Measurements from ENCODE around the gene DKK2. TPM values are rescaled to one million over a fixed set of nuclear protein-coding genes. Genes with fewer than 3 reads are reported as not detected.

Gene DKK2
- total and polyA plus RNA-seq, 2 donors (not counting 3 experiments of a cell fraction or from before 2014, with no cell fraction given) = 0.14 to 0.24 TPM

- H2AFZ ChIP-seq (ENCODE audit: low read depth, low read length) = no peak overlapping the region
- H3K9ac ChIP-seq (replicated peaks; ENCODE audit: extremely low read depth, insufficient read depth, low read length) = no peak overlapping the region
- H3K4me2 ChIP-seq (ENCODE audit: insufficient read depth, low read length) = no peak overlapping the region
- ChIA-PET POLR2A (no interaction called here), CTCF (interaction anchor here (0.9 to 15.3 kb wide), 12 partner anchors 9 to 693 kb away, joined by 3 to 202 read pairs (median 4); no protein-coding TSS in a partner anchor)
- BruUV-seq (replicated peaks) = no TSS peak
- DNase-seq (ENCODE audit: low read depth, low spot score) (peak; percentile 35), FAIRE-seq (no peak)
- intact Hi-C loops (cut with micrococcal nuclease) = loop anchor here (1.0 kb wide), 1 partner anchor 139 kb away; no protein-coding TSS in a partner anchor
- H3K27ac ChIP-seq (ENCODE audit: insufficient read depth, low read depth, low read length) = no peak overlapping the region
- dilution Hi-C loops (cut with MboI; ENCODE audit: extremely low pct_ligation_motif_present, low sequenced_read_pairs) = no loop called here
- H4K20me1 ChIP-seq (replicated peaks; ENCODE audit: control insufficient read depth, extremely low read depth, insufficient read depth, low read length) = no peaks in the 10 kb centered on the region
- H3K27me3 ChIP-seq (ENCODE audit: control insufficient read depth in 2 of 2, insufficient read depth in 2 of 2, low read length in 2 of 2) = no peaks in the 10 kb centered on the region
- peak; percentile 14 to 15 for TF ChIP-seq CTCF (IDR thresholded peaks at IDR 0.05; ENCODE audit: extremely low read depth in 1 of 2, insufficient read depth in 1 of 2, low read depth in 1 of 2, low read length in 2 of 2)
- TF ChIP-seq MAX (IDR thresholded peaks at IDR 0.05; ENCODE audit: insufficient read depth, insufficient read length) = no peak
- peaks cover 2% of the 10 kb centered on the region for H3K9me3 ChIP-seq (replicated peaks; ENCODE audit: control insufficient read depth, insufficient read depth, low read length)
- no peaks in the 10 kb centered on the region for H3K36me3 ChIP-seq (ENCODE audit: control insufficient read depth in 2 of 2, extremely low read depth in 1 of 2, insufficient read depth in 2 of 2, low read length in 2 of 2)
- no peaks in the 10 kb centered on the region for H3K4me1 ChIP-seq (ENCODE audit: control insufficient read depth, extremely low read depth, insufficient read depth, low read length)
- H3K9me1 ChIP-seq (replicated peaks; ENCODE audit: control insufficient read depth, extremely low read depth, insufficient read depth, low read length) = no peaks in the 10 kb centered on the region
- no peak overlapping the region for H3K4me3 ChIP-seq (replicated peaks in 1 of 3; ENCODE audit: insufficient read depth in 1 of 3, low read depth in 1 of 3, low read length in 3 of 3)
- no peaks in the 10 kb centered on the region for H3K79me2 ChIP-seq (ENCODE audit: control insufficient read depth, insufficient read depth, low read length)
Measured at GRCh38 chr4:107044170-107044569, 8.1 kb upstream of the DKK2 start.

- no peaks in the 10 kb centered on the region for H3K9me3 ChIP-seq (replicated peaks; ENCODE audit: control insufficient read depth, insufficient read depth, low read length)
- H3K27me3 ChIP-seq (ENCODE audit: control insufficient read depth in 2 of 2, insufficient read depth in 2 of 2, low read length in 2 of 2) = peaks cover 17 to 19% of the 10 kb centered on the region in 2 experiments
- BruUV-seq (replicated peaks) = no TSS peak
- peak; percentile 43 for DNase-seq (ENCODE audit: low read depth, low spot score)
- FAIRE-seq = peak; percentile 78
- ChIA-PET CTCF (interaction anchor here (1.0 to 15.3 kb wide), 13 partner anchors 14 to 700 kb away, joined by 3 to 202 read pairs (median 4); no protein-coding TSS in a partner anchor), POLR2A (no interaction called here)
- H3K27ac ChIP-seq (ENCODE audit: insufficient read depth, low read depth, low read length) = no peak overlapping the region
- H2AFZ ChIP-seq (ENCODE audit: low read depth, low read length) = peak overlapping the region; percentile 90
- dilution Hi-C loops (cut with MboI; ENCODE audit: extremely low pct_ligation_motif_present, low sequenced_read_pairs) = no loop called here
- H3K4me1 ChIP-seq (ENCODE audit: control insufficient read depth, extremely low read depth, insufficient read depth, low read length) = peaks cover 34% of the 10 kb centered on the region
- intact Hi-C loops (cut with micrococcal nuclease) = loop anchor here (5.0 to 10.0 kb wide), 3 partner anchors 480 to 772 kb away; no protein-coding TSS in a partner anchor
- no peaks in the 10 kb centered on the region for H3K79me2 ChIP-seq (ENCODE audit: control insufficient read depth, insufficient read depth, low read length)
- H3K4me3 ChIP-seq (replicated peaks in 1 of 3; ENCODE audit: insufficient read depth in 1 of 3, low read depth in 1 of 3, low read length in 3 of 3) = peak overlapping the region in 1 of 3 experiments; percentile 84
- H3K4me2 ChIP-seq (ENCODE audit: insufficient read depth, low read length) = peak overlapping the region; percentile 100
- H3K9ac ChIP-seq (replicated peaks; ENCODE audit: extremely low read depth, insufficient read depth, low read length) = no peak overlapping the region
- no peaks in the 10 kb centered on the region for H4K20me1 ChIP-seq (replicated peaks; ENCODE audit: control insufficient read depth, extremely low read depth, insufficient read depth, low read length)
- no peaks in the 10 kb centered on the region for H3K9me1 ChIP-seq (replicated peaks; ENCODE audit: control insufficient read depth, extremely low read depth, insufficient read depth, low read length)
- peak; percentile 65 to 77 for TF ChIP-seq CTCF (IDR thresholded peaks at IDR 0.05; ENCODE audit: extremely low read depth in 1 of 2, insufficient read depth in 1 of 2, low read depth in 1 of 2, low read length in 2 of 2)
- no peak for TF ChIP-seq POLR2A (IDR thresholded peaks at IDR 0.05; ENCODE audit: low read depth, low read length)
- TF ChIP-seq GATA2 (IDR thresholded peaks at IDR 0.05; ENCODE audit: insufficient read depth, insufficient read length, low read depth, low read length) = no peak
- no peaks in the 10 kb centered on the region for H3K36me3 ChIP-seq (ENCODE audit: control insufficient read depth in 2 of 2, extremely low read depth in 1 of 2, insufficient read depth in 2 of 2, low read length in 2 of 2)
Measured at GRCh38 chr4:107037199-107037584, 1.1 kb upstream of the DKK2 start.
